GM18868 (cell line): ENCODE data around the gene BLM.
"Not testable (repeated sequence)": the region's sequence is repeated elsewhere in the genome, so short reads cannot be mapped to it uniquely, and the experiment has no call there.

Experiments
- ATAC-seq: cut with Tn5 transposase; IDR thresholded peaks from one replicate; pipeline ENCODE4 v1.9.1; 2021; ENCODE audit warnings: mild to moderate bottlenecking, moderate library complexity; ENCODE audit not compliant: unreplicated experiment

Gene BLM

GRCh38 chr15:90729261-90729660 lies 12.1 kb downstream of the BLM start:
- no peak for ATAC-seq

- no peak for ATAC-seq
These were observed 13.1 kb downstream of the BLM start for GRCh38 chr15:90730290-90730689.

- no peak for ATAC-seq
These were observed 18.8 kb downstream of the BLM start for GRCh38 chr15:90735923-90736322.

- ATAC-seq = not testable (repeated sequence)
These were observed 23.4 kb downstream of the BLM start for GRCh38 chr15:90740545-90740944.

- ATAC-seq = no peak
These were observed 24.9 kb downstream of the BLM start for GRCh38 chr15:90742087-90742486.

GRCh38 chr15:90743407-90743806 lies 26.3 kb downstream of the BLM start:
- no peak for ATAC-seq

GRCh38 chr15:90744759-90745402 lies 27.7 kb downstream of the BLM start:
- no peak for ATAC-seq

GRCh38 chr15:90749754-90750153 lies 32.6 kb downstream of the BLM start:
- no peak for ATAC-seq

GRCh38 chr15:90750186-90750585 lies 33.0 kb downstream of the BLM start:
- no peak for ATAC-seq

- ATAC-seq = no peak
These were observed 34.2 kb downstream of the BLM start for GRCh38 chr15:90751300-90751825.

- ATAC-seq = no peak
These were observed 39.8 kb downstream of the BLM start for GRCh38 chr15:90756916-90757315.

- no peak for ATAC-seq
These were observed 40.3 kb downstream of the BLM start for GRCh38 chr15:90757461-90757860.

GRCh38 chr15:90760661-90761232 lies 43.6 kb downstream of the BLM start:
- ATAC-seq = no peak

- no peak for ATAC-seq
These were observed 44.5 kb downstream of the BLM start for GRCh38 chr15:90761629-90762028.

- no peak for ATAC-seq
These were observed 45.0 kb downstream of the BLM start for GRCh38 chr15:90762109-90762508.

GRCh38 chr15:90763366-90764099 lies 46.4 kb downstream of the BLM start:
- no peak for ATAC-seq

- no peak for ATAC-seq
These were observed 48.4 kb downstream of the BLM start for GRCh38 chr15:90765531-90765930.

GRCh38 chr15:90765966-90766365 lies 48.8 kb downstream of the BLM start:
- ATAC-seq = no peak

- no peak for ATAC-seq
These were observed 52.2 kb downstream of the BLM start for GRCh38 chr15:90769375-90769774.

- ATAC-seq = no peak
These were observed 56.3 kb downstream of the BLM start for GRCh38 chr15:90773485-90773884.

GRCh38 chr15:90774731-90775514 lies 57.8 kb downstream of the BLM start:
- no peak for ATAC-seq
